Aorta (tissue), 5 donors: Measurements from ENCODE around the gene TOR1B. TPM values are rescaled to one million over a fixed set of nuclear protein-coding genes. Genes with fewer than 3 reads are reported as not detected.
"Not testable (repeated sequence)": the region's sequence is repeated elsewhere in the genome, so short reads cannot be mapped to it uniquely, and the experiment has no call there.

Experiments used
- ATAC-seq: fragments of 200-7000 bp; cut with Tn5 transposase; one replicate; pipeline ENCODE4 v1.9.1; 2022; ENCODE audit warnings: moderate library complexity; ENCODE audit not compliant: low FRiP score
- DNase-seq, 2 donors: peaks; one replicate each; pipeline ENCODE4 v3.0.0-alpha.2; 2020
- H3K27ac ChIP-seq, 2 donors: one replicate each; pipeline ENCODE4 v1.5.1; 2013; ENCODE audit warnings: low read length in 2 of 2, mild to moderate bottlenecking in 2 of 2, moderate library complexity in 2 of 2, control low read depth in 1 of 2, inconsistent platforms in 1 of 2, low read depth in 1 of 2
- H3K27me3 ChIP-seq, 2 donors: one replicate each; pipeline ENCODE4 v1.6.1; 2013; ENCODE audit warnings: control low read depth in 1 of 2, low read length in 1 of 2, mild to moderate bottlenecking in 1 of 2, moderate library complexity in 1 of 2; ENCODE audit not compliant: insufficient read depth in 2 of 2, control insufficient read depth in 1 of 2
- H3K36me3 ChIP-seq, 2 donors: one replicate each; pipeline ENCODE4 v1.6.1; 2013; ENCODE audit warnings: control low read depth in 1 of 2, low read length in 1 of 2, mild to moderate bottlenecking in 1 of 2; ENCODE audit not compliant: insufficient read depth in 2 of 2, control insufficient read depth in 1 of 2
- H3K4me1 ChIP-seq, 2 donors: one replicate each; pipeline ENCODE4 v1.6.1; 2013; ENCODE audit warnings: low read length in 2 of 2, control low read depth in 1 of 2, mild to moderate bottlenecking in 1 of 2, moderate library complexity in 1 of 2; ENCODE audit not compliant: insufficient read depth in 2 of 2, control insufficient read depth in 1 of 2
- H3K4me3 ChIP-seq, 2 donors: one replicate each; pipeline ENCODE4 v1.5.1; 2013; ENCODE audit warnings: low read length in 2 of 2, control low read depth in 1 of 2, mild to moderate bottlenecking in 1 of 2
- H3K9me3 ChIP-seq: one replicate; pipeline ENCODE4 v1.6.1; 2013; ENCODE audit warnings: mild to moderate bottlenecking, low read length; ENCODE audit not compliant: control insufficient read depth
- WGBS, 2 donors: extraction: QIAGEN DNeasy Blood & Tissue Kit; methylation state at CpG; one replicate each; pipeline ENCODE4 v1.1.7; 2013; 5-methylcytosine and 5-hydroxymethylcytosine counted together
- intact Hi-C, 2 donors: fragments of 100-400 bp; cut with DNase I; formaldehyde crosslinking; loops; one replicate each; pipeline versions ENCODE4 v1.14.2 to v1.15.0; 2022
- polyA plus RNA-seq, 2 donors: library from polyadenylated mRNA; stranded (reverse); fragments of 200-250 nt; gene quantifications; one replicate each; pipeline ENCODE4 v1.2.3, GENCODE V29; 2013
- total RNA-seq, 2 donors: library from RNA; stranded (reverse); fragmentation: NEBNext Ultra II Directional; extraction: Animal tissue kit (Norgen Biotek cat#: 25700); gene quantifications; one replicate each; pipeline ENCODE4 v1.2.1, GENCODE V29; 2021
- donor health status: healthy with polysubstance abuse.
- donor health status: Bipolar disorder and iron deficiency.
- donor health status: DM: no; HTN: no; CAD: no.
- donor health status: DM: no; HTN: no; CAD: no.
- donor health status: DM: yes; HTN: yes; CAD: no.

The TOR1B gene
- total and polyA plus RNA-seq, 4 donors, result 11.4 to 24.3 (median 20.0) TPM

DNA sequence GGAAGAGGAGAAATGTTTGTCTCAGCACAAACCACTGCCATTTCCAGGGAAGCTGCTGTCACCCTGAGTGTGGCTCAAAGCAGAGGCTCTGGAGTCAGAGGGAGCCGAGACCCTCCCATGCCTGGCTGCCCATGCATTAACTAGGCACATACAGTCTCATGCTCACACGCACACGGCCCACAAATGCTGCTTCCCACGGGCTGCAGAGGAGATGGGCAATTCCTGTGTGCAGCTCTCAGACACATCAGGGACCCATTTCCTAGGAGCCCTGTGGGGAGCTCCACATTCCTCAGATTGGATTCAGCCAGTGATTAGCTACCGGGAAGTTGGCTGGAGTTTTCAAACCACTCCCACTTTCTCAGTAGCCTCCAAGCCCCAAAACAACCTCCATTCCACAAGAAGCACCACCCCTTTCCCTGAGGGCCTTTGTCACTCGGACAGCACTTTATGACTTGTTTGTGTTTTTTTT, 41.0 kb upstream of the TOR1B start:
- ATAC-seq (peak; percentile 33), DNase-seq (no peak)
- Histone ChIP-seq H3K27me3 (no peaks in the 10 kb centered on the region), H3K27ac (no peak overlapping the region), H3K4me1 (no peaks in the 10 kb centered on the region), H3K4me3 (no peak overlapping the region), H3K9me3 (no peaks in the 10 kb centered on the region), H3K36me3 (no peaks in the 10 kb centered on the region)
- WGBS, 2 donors, result 39 to 46% methylated on average over 6 of the region's 6 CpGs
- intact Hi-C loops, result no loop called here

DNA sequence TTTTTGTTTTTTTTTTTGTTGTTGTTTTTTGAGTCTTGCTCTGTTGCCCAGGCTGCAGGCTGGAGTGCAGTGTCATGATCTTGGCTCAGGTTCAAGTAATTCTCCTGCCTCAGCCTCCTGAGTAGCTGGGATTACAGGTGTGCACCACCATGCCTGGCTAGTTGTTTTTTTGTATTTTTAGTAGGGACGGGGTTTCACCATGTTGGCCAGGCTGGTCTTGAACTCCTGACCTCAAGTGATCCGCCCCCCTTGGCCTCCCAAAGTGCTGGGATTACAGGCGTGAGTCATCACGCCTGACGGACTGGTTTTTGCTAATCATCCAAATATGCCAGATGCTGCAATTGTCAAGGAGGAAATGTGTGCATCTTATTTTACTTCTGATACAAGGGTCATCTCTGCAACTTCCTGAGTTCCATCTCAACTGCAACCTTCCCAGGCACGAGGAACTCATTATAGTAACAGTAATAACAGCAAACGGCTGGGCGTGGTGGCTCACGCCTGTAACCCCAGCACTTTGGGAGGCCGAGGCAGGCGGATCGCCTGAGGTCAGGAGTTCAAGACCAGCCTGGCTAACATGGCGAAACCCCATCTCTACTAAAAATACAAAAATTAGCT, 40.5 kb upstream of the TOR1B start:
- DNase-seq, H3K9me3 ChIP-seq, H3K27me3 ChIP-seq, H3K36me3 ChIP-seq, H3K27ac ChIP-seq, intact Hi-C loops, H3K4me3 ChIP-seq, H3K4me1 ChIP-seq: not testable (repeated sequence)
- ATAC-seq, result peak; percentile 63
- WGBS, 2 donors, result 81 to 84% methylated on average over 13 of the region's 13 CpGs

- intact Hi-C loops, result no loop called here
- ATAC-seq, result peak; percentile 55
- WGBS, 2 donors, result 82 to 83% methylated on average over 13 of the region's 13 CpGs
- no peaks in the 10 kb centered on the region for H3K27me3 ChIP-seq
- H3K27ac ChIP-seq, result no peak overlapping the region
- no peaks in the 10 kb centered on the region for H3K9me3 ChIP-seq
- no peak for DNase-seq
- H3K4me3 ChIP-seq, result no peak overlapping the region
- no peaks in the 10 kb centered on the region for H3K4me1 ChIP-seq
- H3K36me3 ChIP-seq, result no peaks in the 10 kb centered on the region
Observed at GRCh38 chr9:129762985-129763926, 39.7 kb upstream of the TOR1B start.

GRCh38 chr9:129765764-129766317, 37.1 kb upstream of the TOR1B start:
- no peaks in the 10 kb centered on the region for H3K4me1 ChIP-seq
- intact Hi-C loops, result no loop called here

DNA sequence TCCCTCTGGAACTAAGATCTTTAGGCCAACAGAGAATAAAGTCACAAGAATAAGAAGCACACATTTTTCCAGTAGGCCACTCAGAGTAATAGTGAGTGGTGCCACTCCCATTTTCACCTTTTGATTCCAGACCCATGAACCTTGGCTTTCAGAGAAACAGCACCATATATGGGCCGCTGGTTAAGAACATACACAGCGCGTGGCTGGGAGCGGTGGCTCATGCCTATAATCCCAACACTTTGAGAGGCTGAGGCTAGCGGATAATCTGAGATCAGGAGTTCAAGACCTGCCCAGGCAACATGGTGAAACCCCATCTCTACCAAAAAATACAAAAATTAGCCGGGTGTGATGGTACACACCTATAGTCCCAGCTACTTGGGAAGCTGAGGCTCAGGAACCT, 34.5 kb upstream of the TOR1B start:
- no peaks in the 10 kb centered on the region for H3K27me3 ChIP-seq
- intact Hi-C loops, result no loop called here
- ATAC-seq (no peak), DNase-seq (no peak)
- H3K36me3 ChIP-seq, result no peaks in the 10 kb centered on the region
- no peak overlapping the region for H3K4me3 ChIP-seq
- H3K9me3 ChIP-seq, result no peaks in the 10 kb centered on the region
- no peak overlapping the region for H3K27ac ChIP-seq
- WGBS, 2 donors, result 95 to 97% methylated on average over 6 of the region's 6 CpGs
- H3K4me1 ChIP-seq, result no peaks in the 10 kb centered on the region

More at GRCh38 chr9:129765764-129766317, 37.1 kb upstream of the TOR1B start:
- WGBS, 2 donors, result 95 to 96% methylated on average over 4 of the region's 4 CpGs
- no peak overlapping the region for H3K27ac ChIP-seq
- ATAC-seq, result no peak
- no peaks in the 10 kb centered on the region for H3K27me3 ChIP-seq
- H3K9me3 ChIP-seq, result no peaks in the 10 kb centered on the region
- no peak overlapping the region for H3K4me3 ChIP-seq
- DNase-seq, result no peak
- no peaks in the 10 kb centered on the region for H3K36me3 ChIP-seq

- Histone ChIP-seq H3K4me1 (no peaks in the 10 kb centered on the region), H3K36me3 (no peaks in the 10 kb centered on the region), H3K27ac (no peak overlapping the region), H3K9me3 (no peaks in the 10 kb centered on the region), H3K27me3 (no peaks in the 10 kb centered on the region), H3K4me3 (no peak overlapping the region)
- intact Hi-C loops, result no loop called here
- 76 to 81% methylated on average over 5 of the region's 5 CpGs for WGBS, 2 donors
- no peak for ATAC-seq
- no peak for DNase-seq
Observed at GRCh38 chr9:129769669-129770068, 33.3 kb upstream of the TOR1B start.

DNA sequence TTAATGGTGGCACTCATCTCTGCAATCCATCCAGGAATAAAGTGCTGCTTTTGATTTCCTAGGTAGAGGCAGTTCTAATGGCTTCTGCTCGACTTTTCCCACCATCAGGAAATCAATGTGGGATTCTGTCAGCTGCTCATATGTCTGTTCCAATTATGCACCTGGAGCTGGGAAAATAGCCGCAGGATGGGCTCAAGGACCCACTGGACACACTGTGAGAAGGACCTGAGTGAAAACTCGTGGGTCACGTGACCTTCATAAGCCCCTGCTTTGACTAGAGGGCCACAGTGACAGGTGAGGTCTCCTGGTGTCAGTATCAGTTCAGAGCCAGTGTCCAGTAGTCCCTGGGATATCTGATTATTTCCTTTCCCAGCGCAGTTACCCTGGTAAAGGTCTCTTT, 32.2 kb upstream of the TOR1B start:
- H3K4me1 ChIP-seq, result no peaks in the 10 kb centered on the region
- no peak overlapping the region for H3K27ac ChIP-seq
- no peaks in the 10 kb centered on the region for H3K27me3 ChIP-seq
- intact Hi-C loops, result no loop called here
- DNase-seq, result no peak
- ATAC-seq, result no peak
- WGBS, 2 donors, result 83 to 87% methylated on average over 5 of the region's 5 CpGs
- no peaks in the 10 kb centered on the region for H3K36me3 ChIP-seq
- H3K4me3 ChIP-seq, result no peak overlapping the region
- H3K9me3 ChIP-seq, result no peaks in the 10 kb centered on the region

GRCh38 chr9:129773262-129774048, 29.5 kb upstream of the TOR1B start:
- Histone ChIP-seq H3K27ac (no peak overlapping the region), H3K4me3 (no peak overlapping the region), H3K9me3 (no peaks in the 10 kb centered on the region), H3K4me1 (no peaks in the 10 kb centered on the region), H3K36me3 (no peaks in the 10 kb centered on the region), H3K27me3 (no peaks in the 10 kb centered on the region)
- intact Hi-C loops, result loop anchor here in 1 of 2 donors (2.0 kb wide), 1 partner anchor 31 kb away; no protein-coding TSS in a partner anchor
- 80 to 82% methylated on average over 10 of the region's 10 CpGs for WGBS, 2 donors
- DNase-seq (peak in 1 of 2 donors; percentile 72), ATAC-seq (no peak)
